ENCODE results near the gene FCHO1. TPM values are rescaled to one million over a fixed set of nuclear protein-coding genes. Genes with fewer than 3 reads are reported as not detected.

FCHO1 gene
- total RNA-seq, 4 donors from 2014 or later: 0.13 to 2.1 (median 0.51) TPM; not detected in 1

- ATAC-seq (no peak), DNase-seq (no peak)
- Histone ChIP-seq H3K4me3 (no peak overlapping the region), H3K27me3 (peaks cover 25 to 37% (median 33%) of the 10 kb centered on the region in 3 donors), H3K4me1 (no peaks in the 10 kb centered on the region), H3K36me3 (no peaks in the 10 kb centered on the region), H3K9me3 (no peaks in the 10 kb centered on the region), H3K27ac (no peak overlapping the region)
- intact Hi-C loops (cut with DNase I; ENCODE audit: low total_unique reads): no loop called here
- in situ Hi-C loops (cut with MboI; ENCODE audit: low sequenced_read_pairs in 4 of 4): no loop called here
- no peak for TF ChIP-seq POLR2A (IDR thresholded peaks at IDR 0.05)
- TF ChIP-seq CTCF (IDR thresholded peaks at IDR 0.05 in 4 of 5, conservative IDR thresholded peaks at IDR 0.05 in 1 of 5): no peak
Observed at GRCh38 chr19:17794412-17794730, 43.1 kb downstream of the FCHO1 start.

GRCh38 chr19:17794731-17795494 lies 43.6 kb downstream of the FCHO1 start, which contains the start of gene B3GNT3:
B3GNT3 (plus strand) TSS chr19:17795138; CDS start chr19:17807808, 12,670 bp downstream.
- ATAC-seq: no peak
- H3K9me3 ChIP-seq: no peaks in the 10 kb centered on the region
- in situ Hi-C loops (cut with MboI; ENCODE audit: low sequenced_read_pairs in 4 of 4): no loop called here

DNA sequence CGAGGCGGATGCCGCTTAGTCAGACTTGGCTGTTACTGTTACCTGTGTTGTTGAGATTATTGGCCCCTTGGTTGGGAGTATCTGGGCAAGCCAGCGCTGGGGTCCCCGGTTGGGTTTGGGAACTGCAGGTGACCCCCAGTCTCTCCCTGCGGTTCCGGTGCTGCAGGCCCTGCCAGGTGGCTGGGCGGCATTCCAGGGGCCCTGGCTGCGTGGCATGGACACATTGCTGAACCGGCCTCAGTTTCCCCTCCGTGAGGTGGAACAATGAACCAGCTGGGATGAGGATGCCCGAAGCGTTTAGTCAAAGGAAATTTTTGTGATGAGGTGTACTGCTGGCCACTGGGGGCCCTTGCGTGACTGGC lies 44.2 kb downstream of the FCHO1 start:
- Histone ChIP-seq H3K4me1 (no peaks in the 10 kb centered on the region), H3K4me3 (no peak overlapping the region), H3K36me3 (no peaks in the 10 kb centered on the region), H3K27ac (no peak overlapping the region), H3K9me3 (no peaks in the 10 kb centered on the region), H3K27me3 (peaks cover 25 to 39% (median 33%) of the 10 kb centered on the region in 3 donors)
- no peak for DNase-seq
- intact Hi-C loops (cut with DNase I; ENCODE audit: low total_unique reads): no loop called here
- no peak for ATAC-seq
- TF ChIP-seq POLR2A (IDR thresholded peaks at IDR 0.05) (no peak), CTCF (IDR thresholded peaks at IDR 0.05 in 4 of 5, conservative IDR thresholded peaks at IDR 0.05 in 1 of 5) (no peak)
- in situ Hi-C loops (cut with MboI; ENCODE audit: low sequenced_read_pairs in 4 of 4): no loop called here

More at GRCh38 chr19:17794731-17795494, 43.6 kb downstream of the FCHO1 start, which contains the start of gene B3GNT3:
- H3K27ac ChIP-seq: no peak within 1 kb of the TSS
- peaks cover 25 to 37% (median 33%) of the 10 kb centered on the region in 3 donors for H3K27me3 ChIP-seq
- intact Hi-C loops (cut with DNase I; ENCODE audit: low total_unique reads): no loop called here
- H3K4me1 ChIP-seq: no peaks in the 10 kb centered on the region
- H3K36me3 ChIP-seq: no peaks in the 10 kb centered on the region
- H3K4me3 ChIP-seq: no peak within 1 kb of the TSS
- TF ChIP-seq POLR2A (IDR thresholded peaks at IDR 0.05) (no peak), CTCF (IDR thresholded peaks at IDR 0.05 in 4 of 5, conservative IDR thresholded peaks at IDR 0.05 in 1 of 5) (no peak)
- DNase-seq: no peak

DNA sequence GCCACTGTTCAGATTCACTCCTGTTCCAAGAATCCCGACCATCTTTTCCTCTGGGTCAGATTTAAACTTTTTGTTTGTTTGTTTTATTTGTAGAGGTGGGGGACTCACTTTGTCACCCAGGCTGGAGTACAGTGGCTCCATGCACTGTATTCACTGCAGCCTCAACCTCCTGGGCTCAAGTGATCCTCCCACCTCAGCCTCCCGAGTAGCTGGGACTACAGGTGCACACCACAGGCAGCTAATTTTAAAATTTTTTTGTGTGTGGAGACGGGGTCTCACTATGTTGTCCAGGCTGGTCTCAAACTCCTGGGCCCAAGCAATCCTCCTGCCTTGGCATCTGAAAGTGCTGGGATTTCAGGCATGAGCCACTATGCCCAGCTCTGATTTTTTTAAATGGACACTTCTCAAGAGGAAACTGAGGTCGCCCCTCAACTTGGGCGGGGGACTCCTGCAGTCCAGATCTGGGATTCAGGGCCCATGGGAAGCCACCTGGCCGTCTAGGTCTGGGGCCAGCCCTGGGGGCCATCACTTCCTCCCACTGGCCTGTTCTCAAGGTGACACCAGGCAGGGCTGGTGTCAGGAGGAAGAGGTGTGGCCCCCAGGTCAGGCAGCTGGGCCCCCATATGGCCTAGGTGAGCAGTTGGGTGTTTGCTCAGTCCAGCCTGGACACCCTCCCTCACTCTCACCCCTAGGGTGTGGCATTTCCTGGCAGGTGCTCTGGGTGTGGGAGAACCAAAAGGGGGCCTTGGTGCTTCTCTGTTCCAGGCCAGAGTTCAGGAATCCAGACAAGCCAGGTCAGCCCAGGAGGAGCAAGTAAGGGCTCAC lies 44.9 kb downstream of the FCHO1 start:
- TF ChIP-seq POLR2A (IDR thresholded peaks at IDR 0.05): no peak
- TF ChIP-seq CTCF (IDR thresholded peaks at IDR 0.05 in 4 of 5, conservative IDR thresholded peaks at IDR 0.05 in 1 of 5): no peak
- intact Hi-C loops (cut with DNase I; ENCODE audit: low total_unique reads) (no loop called here), in situ Hi-C loops (cut with MboI; ENCODE audit: low sequenced_read_pairs in 4 of 4) (no loop called here)
- H3K27ac ChIP-seq: no peak overlapping the region
- H3K27me3 ChIP-seq: peaks cover 25 to 39% (median 33%) of the 10 kb centered on the region in 3 donors
- DNase-seq (no peak), ATAC-seq (no peak)
- no peaks in the 10 kb centered on the region for H3K4me1 ChIP-seq
- no peak overlapping the region for H3K4me3 ChIP-seq
- no peaks in the 10 kb centered on the region for H3K9me3 ChIP-seq
- no peaks in the 10 kb centered on the region for H3K36me3 ChIP-seq

Data from gastrocnemius medialis (tissue), 4 donors.